HG02642 (cell line): ENCODE results near the gene SPATA31A6.
"Not testable (repeated sequence)": the region's sequence is repeated elsewhere in the genome, so short reads cannot be mapped to it uniquely, and the experiment has no call there.

Experiments
- ATAC-seq: cut with Tn5 transposase; IDR thresholded peaks from one replicate; pipeline ENCODE4 v1.9.1; 2021; ENCODE audit warnings: mild to moderate bottlenecking; ENCODE audit not compliant: unreplicated experiment, poor library complexity

Gene SPATA31A6

GRCh38 chr9:42183359-42183758 lies at the start of gene SPATA31A6:
TSS of gene SPATA31A6 (plus strand) at chr9:42183659. CDS start at chr9:42183688, 29 bp downstream.
- not testable (repeated sequence) for ATAC-seq

GRCh38 chr9:42160299-42160698 lies 23.2 kb upstream of the SPATA31A6 start:
- ATAC-seq = not testable (repeated sequence)

- not testable (repeated sequence) for ATAC-seq
These were observed 36.4 kb downstream of the SPATA31A6 start for GRCh38 chr9:42219861-42220260.

GRCh38 chr9:42223230-42223629 lies 39.8 kb downstream of the SPATA31A6 start:
- ATAC-seq = not testable (repeated sequence)

GRCh38 chr9:42233031-42233430 lies 49.6 kb downstream of the SPATA31A6 start:
- ATAC-seq = not testable (repeated sequence)

- ATAC-seq = not testable (repeated sequence)
These were observed 51.2 kb downstream of the SPATA31A6 start for GRCh38 chr9:42234610-42235009.

GRCh38 chr9:42235352-42235991 lies 52.0 kb downstream of the SPATA31A6 start:
- not testable (repeated sequence) for ATAC-seq

- ATAC-seq = not testable (repeated sequence)
These were observed 52.6 kb downstream of the SPATA31A6 start for GRCh38 chr9:42236097-42236496.

- not testable (repeated sequence) for ATAC-seq
These were observed 53.9 kb downstream of the SPATA31A6 start for GRCh38 chr9:42237381-42237780.

GRCh38 chr9:42238862-42239261 lies 55.4 kb downstream of the SPATA31A6 start:
- ATAC-seq = not testable (repeated sequence)
